HepG2 (cell line): Measurements from ENCODE around the gene TRPC4AP.

Experiments
- CEBPB ChIP-seq: IDR thresholded peaks from 2 replicates; pipeline ENCODE4 v1.6.1; 2011; ENCODE audit warnings: low read depth, low read length, improper control_type of control experiment, borderline replicate concordance
- HIVEP1 ChIP-seq: sonication (generic); formaldehyde crosslinking; IDR thresholded peaks from 2 replicates; pipeline ENCODE4 v1.4.0; 2020; ENCODE audit warnings: mild to moderate bottlenecking, missing genetic modification reagents
- MYNN ChIP-seq: sonication (generic); formaldehyde crosslinking; IDR thresholded peaks from 2 replicates; pipeline ENCODE4 v1.4.0; 2020; ENCODE audit warnings: mild to moderate bottlenecking, low read depth, missing genetic modification reagents
- POLR2A ChIP-seq, 2 experiments: IDR thresholded peaks; 2 replicates each; pipeline ENCODE4 v1.6.1; 2011; ENCODE audit warnings: low read depth in 2 of 2, low read length in 2 of 2, mild to moderate bottlenecking in 1 of 2, moderate library complexity in 1 of 2; ENCODE audit not compliant: insufficient read depth in 1 of 2
- POLR2AphosphoS5 ChIP-seq: IDR thresholded peaks from 2 replicates; pipeline ENCODE4 v1.6.1; 2012; ENCODE audit warnings: low read depth, low read length
- PREB ChIP-seq: sonication (generic); formaldehyde crosslinking; IDR thresholded peaks from 2 replicates; pipeline ENCODE4 v1.4.0; 2020; ENCODE audit warnings: missing genetic modification reagents
- SPEN ChIP-seq: sonication (generic); formaldehyde crosslinking; IDR thresholded peaks from 2 replicates; pipeline ENCODE4 v1.5.1; 2020; ENCODE audit warnings: low read depth, mild to moderate bottlenecking, missing genetic modification reagents
- ZNF24 ChIP-seq: fragments of 450-650 bp; IDR thresholded peaks from 2 replicates; pipeline ENCODE4 v1.6.1; 2017; ENCODE audit warnings: antibody characterized with exemption, mild to moderate bottlenecking

DNA sequence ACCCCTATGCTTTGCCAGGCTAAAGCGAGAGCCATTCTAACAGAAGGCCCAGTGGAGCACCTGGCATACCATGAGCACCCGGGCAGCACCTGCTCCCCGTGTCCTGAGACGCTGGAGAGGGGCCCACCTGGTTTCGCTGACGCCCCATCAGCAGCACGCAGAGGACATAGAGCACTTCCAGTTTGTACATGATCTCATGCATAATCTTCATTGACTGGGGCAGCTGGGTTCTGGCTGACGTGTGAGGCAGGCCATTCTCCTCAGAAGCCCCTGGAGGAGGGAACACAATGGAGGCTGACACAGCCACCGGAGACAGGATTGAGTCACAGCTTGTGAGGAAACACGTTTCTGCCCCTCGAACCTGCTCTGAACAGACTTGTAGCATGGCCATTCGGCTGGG lies 71.5 kb downstream of the TRPC4AP start:
- TF ChIP-seq CEBPB = no peak
- TF ChIP-seq POLR2AphosphoS5 = no peak
- no peak for TF ChIP-seq SPEN (CRISPR knock-in tag)
- TF ChIP-seq HIVEP1 = no peak
- TF ChIP-seq POLR2A (IDR thresholded peaks at IDR 0.05; ENCODE audit: insufficient read depth in 1 of 2, low read depth in 2 of 2, low read length in 2 of 2) = no peak
- no peak for TF ChIP-seq MYNN (CRISPR knock-in tag)
- TF ChIP-seq ZNF24 = no peak
- TF ChIP-seq PREB = no peak
